Measurements from ENCODE around the gene SMAD3. TPM values are rescaled to one million over a fixed set of nuclear protein-coding genes. Genes with fewer than 3 reads are reported as not detected.

SMAD3 gene
- total RNA-seq, 1 experiment from 2014 or later, result 89.2 TPM

GRCh38 chr15:67051088-67052045, 14.0 kb upstream of the SMAD3 start:
- H4K20me1 ChIP-seq (ENCODE audit: insufficient read depth), result no peaks in the 10 kb centered on the region
- H2AFZ ChIP-seq (ENCODE audit: low read depth, low read length, poor library complexity, severe bottlenecking), result no peak overlapping the region
- H3K27ac ChIP-seq (ENCODE audit: low read depth, low read length), result no peak overlapping the region
- DNase-seq (ENCODE audit: low read depth, low spot score) (no peak), ATAC-seq (no peak)
- ChIA-PET RAD21 (ENCODE audit: low non-redundant PET in 1 of 2, low total read pairs in 2 of 2, uncharacterized antibody in 2 of 2, unreplicated experiment in 2 of 2) (no interaction called here), POLR2A (interaction anchor here (1.6 kb wide), 1 partner anchor 9 kb away, joined by 8 read pairs; no protein-coding TSS in a partner anchor), CTCF (no interaction called here)
- H3K79me2 ChIP-seq (ENCODE audit: insufficient read depth, low read length), result no peaks in the 10 kb centered on the region
- H3K4me2 ChIP-seq (ENCODE audit: low read length), result no peak overlapping the region
- intact Hi-C loops (cut with micrococcal nuclease), result no loop called here
- no peaks in the 10 kb centered on the region for H3K36me3 ChIP-seq (ENCODE audit: control insufficient read depth in 1 of 2, insufficient read depth in 2 of 2, low read length in 2 of 2)
- no TSS peak for BruUV-seq (replicated peaks)
- H3K9ac ChIP-seq (ENCODE audit: low read length), result no peak overlapping the region
- H3K9me3 ChIP-seq (ENCODE audit: control insufficient read depth in 1 of 2, insufficient read depth in 1 of 2, low read depth in 1 of 2, low read length in 2 of 2), result no peaks in the 10 kb centered on the region
- no peaks in the 10 kb centered on the region for H3K9me2 ChIP-seq (ENCODE audit: insufficient read depth)
- H3K4me1 ChIP-seq (ENCODE audit: control insufficient read depth in 1 of 2, insufficient read depth in 2 of 2, low read length in 2 of 2), result peaks cover 43 to 61% of the 10 kb centered on the region in 2 experiments
- TF ChIP-seq JUND (IDR thresholded peaks at IDR 0.05) (no peak), RAD21 (IDR thresholded peaks at IDR 0.05; ENCODE audit: low read depth) (no peak), EGR1 (IDR thresholded peaks at IDR 0.05; ENCODE audit: low read depth) (no peak), ZFX (IDR thresholded peaks at IDR 0.05) (no peak), SP1 (IDR thresholded peaks at IDR 0.05; ENCODE audit: low read depth) (no peak), ZBTB33 (IDR thresholded peaks at IDR 0.05; ENCODE audit: extremely low read depth, insufficient replicate concordance, low read length) (no peak), ZNF274 (IDR thresholded peaks at IDR 0.05; ENCODE audit: low read depth, low read length) (no peak), TCF7L2 (IDR thresholded peaks at IDR 0.05; ENCODE audit: borderline replicate concordance, extremely low read depth, insufficient read depth, insufficient read length) (no peak), MAX (IDR thresholded peaks at IDR 0.05) (no peak), SIN3A (IDR thresholded peaks at IDR 0.05; ENCODE audit: low read depth) (no peak), EZH2 (IDR thresholded peaks at IDR 0.05) (no peak), FOSL1 (IDR thresholded peaks at IDR 0.05; ENCODE audit: low read depth) (no peak), REST (IDR thresholded peaks at IDR 0.05; ENCODE audit: low read depth) (no peak), YY1 (IDR thresholded peaks at IDR 0.05; ENCODE audit: extremely low read depth, insufficient replicate concordance, low read depth, low read length) (no peak)
- no peak overlapping the region for H3K4me3 ChIP-seq (replicated peaks in 1 of 2; ENCODE audit: low read depth in 1 of 2, low read length in 2 of 2)
- H3K27me3 ChIP-seq (ENCODE audit: insufficient read depth, low read length), result no peaks in the 10 kb centered on the region
